Dermis blood vessel endothelial cell (primary cell): Measurements from ENCODE around the gene GJA3. TPM values are rescaled to one million over a fixed set of nuclear protein-coding genes. Genes with fewer than 3 reads are reported as not detected.

Experiments
- DNase-seq: peaks from one replicate; pipeline ENCODE4 v3.0.0; 2010
- total RNA-seq: library from RNA; depleted of rRNA; stranded (reverse); fragments of >200 nt; gene quantifications from 2 replicates; pipeline ENCODE4 v1.2.3, GENCODE V29; 2014

The GJA3 gene
- total RNA-seq, 1 donor from 2014 or later: not detected

GRCh38 chr13:20127562-20128458 is 33.0 kb downstream of the GJA3 start:
- peak; percentile 48 for DNase-seq

DNA sequence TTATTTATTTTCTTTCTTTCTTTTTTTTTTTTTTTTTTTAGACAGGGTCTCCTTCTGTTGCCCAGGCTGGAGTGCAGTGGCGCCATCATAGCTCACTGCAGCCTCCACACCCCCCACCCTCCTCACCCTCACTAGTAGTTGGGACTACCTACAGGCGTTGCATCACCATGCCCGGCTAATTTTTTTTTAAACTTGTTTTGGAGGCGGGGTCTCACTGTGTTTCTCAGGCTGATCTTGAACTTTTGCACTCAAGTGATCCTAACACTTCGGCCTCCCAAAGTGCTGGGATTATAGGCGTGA is 33.6 kb downstream of the GJA3 start:
- no peak for DNase-seq

GRCh38 chr13:20126541-20127261 is 34.2 kb downstream of the GJA3 start:
- no peak for DNase-seq

- DNase-seq: no peak
Observed at GRCh38 chr13:20125783-20126165, 35.1 kb downstream of the GJA3 start.

DNA sequence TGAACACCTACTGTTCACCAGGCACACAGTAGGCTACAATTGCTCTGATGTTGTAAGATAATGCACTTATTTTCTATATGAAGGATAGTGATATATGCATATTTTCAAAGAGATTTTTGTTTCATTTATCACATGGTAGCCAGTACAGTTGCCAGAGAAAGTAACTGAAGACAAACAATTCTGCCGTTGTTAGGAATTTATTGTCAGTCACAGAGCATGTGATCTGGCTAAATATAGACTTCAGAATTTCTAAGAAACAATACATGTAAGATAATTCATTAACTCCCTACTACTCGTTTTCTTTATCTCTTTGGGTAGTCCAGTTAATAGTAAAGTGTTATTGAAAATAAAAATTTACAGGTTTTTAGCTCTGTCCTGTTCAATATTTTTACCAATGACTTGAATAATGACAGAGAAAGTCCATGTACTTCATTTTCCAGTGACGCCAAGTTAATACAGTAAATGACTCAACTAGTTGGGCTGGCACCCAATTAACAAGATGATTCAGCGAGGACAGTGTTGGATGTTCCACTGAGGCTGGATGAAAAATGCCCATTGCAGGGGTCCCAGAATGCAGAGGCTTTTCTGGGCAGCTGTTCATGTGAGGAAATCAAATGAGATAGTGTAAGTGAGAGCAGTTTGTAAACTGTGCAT is 35.6 kb downstream of the GJA3 start:
- DNase-seq: peak; percentile 40

DNA sequence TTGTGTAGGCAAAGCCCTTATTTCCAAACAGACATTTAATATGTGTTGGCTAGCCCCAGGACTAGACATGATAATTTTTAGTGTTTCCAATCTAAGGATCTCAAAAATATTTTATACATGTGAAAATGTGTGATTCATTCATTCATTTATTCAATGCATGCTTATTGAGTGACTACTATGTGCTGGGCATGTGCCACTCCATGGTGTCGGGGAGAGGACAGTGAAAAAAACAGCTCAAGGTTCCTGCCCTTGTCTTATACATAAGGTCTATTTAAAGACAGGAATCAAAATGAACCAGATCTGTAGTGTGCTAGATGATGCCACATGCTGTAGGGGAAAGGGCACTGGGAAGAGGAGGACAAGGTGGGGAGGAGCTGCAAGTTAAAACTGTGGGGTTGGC is 36.5 kb downstream of the GJA3 start:
- DNase-seq: no peak

- DNase-seq: no peak
Observed at GRCh38 chr13:20121159-20121525, 39.7 kb downstream of the GJA3 start.

GRCh38 chr13:20119960-20120359 is 40.9 kb downstream of the GJA3 start:
- DNase-seq: no peak

DNA sequence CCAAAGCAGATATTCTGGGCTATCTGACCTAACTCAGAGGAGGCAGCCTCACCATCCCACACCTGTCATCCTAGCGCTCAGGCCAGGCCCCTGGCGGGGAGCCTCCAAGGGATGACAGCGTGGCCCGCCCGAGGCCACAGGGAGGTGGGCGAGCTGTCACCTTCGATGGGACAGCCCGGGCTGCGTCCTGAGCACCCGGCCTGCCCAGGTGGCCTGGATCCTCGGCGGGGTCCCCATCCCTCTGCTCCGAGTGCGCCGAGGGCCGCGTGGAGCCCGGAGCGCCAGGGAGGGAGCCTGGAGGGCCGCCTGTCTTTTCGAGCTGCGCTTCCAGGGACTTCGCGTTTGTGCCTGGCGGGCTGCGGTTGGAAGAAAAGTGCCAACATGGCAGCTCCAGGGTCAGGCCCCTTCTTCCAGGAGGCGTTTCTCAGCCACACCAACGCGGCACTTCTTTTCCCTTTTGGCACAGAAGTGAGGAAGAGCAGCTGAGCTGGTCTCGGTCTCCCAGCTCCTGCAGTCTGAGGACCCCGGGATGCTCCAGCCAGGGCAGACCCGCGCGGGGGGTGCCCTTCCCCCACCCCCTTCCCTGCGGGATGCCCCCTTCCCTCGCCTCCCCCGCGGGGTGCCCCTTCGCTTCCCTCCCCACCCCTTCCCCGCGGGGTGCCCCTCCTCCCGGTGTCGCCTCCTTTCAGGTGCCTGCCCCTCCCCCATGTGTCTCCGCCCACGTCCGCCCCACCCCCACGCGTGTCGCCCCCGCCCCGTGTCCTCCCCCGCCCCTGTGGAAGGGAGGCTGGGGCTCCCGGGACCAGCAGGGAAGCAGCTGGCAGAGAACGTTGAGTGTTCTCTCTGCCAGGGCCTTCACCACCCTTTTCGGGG is 42.3 kb downstream of the GJA3 start:
- DNase-seq: peak; percentile 42

GRCh38 chr13:20116213-20116612 is 44.6 kb downstream of the GJA3 start:
- DNase-seq: no peak

DNA sequence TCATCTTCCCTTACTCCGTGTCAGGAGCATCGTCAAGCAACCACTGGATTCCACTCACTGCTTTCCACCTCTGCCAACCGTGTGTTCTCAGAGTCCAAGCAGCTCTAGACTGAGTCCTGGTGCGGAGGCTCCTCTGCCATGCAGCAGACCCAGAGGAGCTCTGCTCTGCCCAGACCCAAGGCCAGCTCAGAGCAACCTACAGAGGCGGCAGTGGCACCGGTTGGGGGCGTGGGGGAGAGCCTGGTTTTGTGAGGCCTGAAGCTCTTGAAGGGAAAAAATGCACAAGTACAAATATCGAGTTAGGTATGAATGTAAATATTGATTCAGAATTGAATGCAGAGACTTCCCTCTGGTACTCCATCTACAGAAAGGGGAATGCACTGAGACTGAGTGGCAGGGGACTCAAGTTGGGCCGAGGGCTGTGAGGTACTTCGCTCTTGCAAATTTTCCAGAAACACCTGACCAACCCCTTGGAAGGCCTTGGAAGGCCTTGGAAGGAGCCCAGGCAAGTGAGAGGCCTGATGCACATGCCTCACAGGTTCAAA is 46.7 kb downstream of the GJA3 start:
- no peak for DNase-seq

DNA sequence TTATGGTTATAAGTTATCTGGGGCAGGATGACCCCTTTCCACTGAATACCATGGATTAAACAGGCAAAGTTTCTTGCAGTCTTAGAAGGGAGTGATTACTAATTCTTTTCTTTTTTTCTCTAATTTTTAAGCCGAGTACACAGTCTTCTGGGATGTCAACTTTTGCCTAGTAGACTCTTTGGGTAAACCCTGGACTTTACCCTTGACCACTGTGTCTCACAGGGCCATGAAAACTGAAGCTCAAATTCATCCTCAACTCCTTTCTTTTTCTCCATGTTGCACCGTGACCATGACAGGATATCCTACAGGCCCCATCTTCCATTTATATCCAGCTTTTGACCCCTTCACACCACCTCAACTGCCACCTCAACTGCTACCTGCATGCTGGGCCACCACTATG is 51.8 kb downstream of the GJA3 start:
- no peak for DNase-seq

GRCh38 chr13:20106742-20107141 is 54.1 kb downstream of the GJA3 start:
- DNase-seq: no peak

DNA sequence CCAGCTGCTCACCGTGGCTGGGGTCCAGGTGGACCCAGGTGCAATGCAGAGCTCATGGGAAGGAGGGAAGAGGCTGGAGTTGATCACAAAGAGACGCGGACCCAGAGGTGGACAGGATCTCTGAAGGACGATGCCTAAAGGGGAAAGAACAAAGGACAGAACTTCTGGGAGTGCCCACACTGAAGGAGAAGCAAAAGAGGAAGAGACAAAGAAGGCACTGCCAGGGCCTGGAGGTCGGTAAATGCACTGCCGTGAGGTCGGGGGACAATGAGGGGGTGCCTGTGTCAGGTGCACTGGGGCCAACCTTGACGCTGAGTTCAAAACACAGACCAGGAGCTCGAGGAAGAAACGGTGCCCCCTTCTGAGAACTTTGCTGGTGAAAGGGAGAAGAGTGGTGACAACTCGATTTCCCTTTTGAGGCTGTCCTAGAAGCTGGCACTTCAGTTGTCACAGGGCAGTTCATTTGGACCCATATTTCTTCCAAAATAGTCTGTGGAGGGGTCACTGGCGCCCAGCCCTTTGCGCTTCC is 55.6 kb downstream of the GJA3 start:
- no peak for DNase-seq

DNA sequence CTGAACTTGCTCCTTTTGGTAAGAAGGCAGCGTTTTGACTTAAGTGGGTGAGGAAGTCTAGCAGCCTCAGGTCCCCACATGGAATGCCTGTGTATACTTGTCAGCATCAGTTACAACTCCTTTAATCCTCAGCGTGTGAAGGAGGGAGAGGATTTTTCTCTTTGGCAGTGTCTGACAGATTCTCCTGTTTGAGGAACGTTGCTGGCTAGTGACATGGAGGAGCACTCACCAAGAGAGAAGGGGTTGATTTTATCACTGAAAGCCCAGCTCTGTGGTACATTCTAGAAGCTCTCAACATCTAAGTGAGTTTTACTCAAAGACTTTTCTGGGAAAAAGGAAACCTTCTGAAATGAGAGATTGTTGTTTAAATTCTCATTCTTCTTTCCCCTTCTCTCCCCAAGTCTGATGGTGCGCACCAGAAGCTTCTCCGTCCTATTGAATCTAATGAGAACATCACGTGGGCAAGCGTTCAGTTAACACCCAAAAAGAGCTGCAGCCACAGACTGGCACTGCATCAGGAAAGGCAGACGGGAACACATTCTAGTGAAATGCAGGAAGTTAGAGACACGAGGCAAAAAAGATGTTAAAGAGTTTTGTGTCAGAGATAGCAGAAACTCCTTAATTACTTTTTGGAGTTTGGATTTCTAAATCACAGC is 58.2 kb downstream of the GJA3 start:
- no peak for DNase-seq

GRCh38 chr13:20101467-20102316 is 59.2 kb downstream of the GJA3 start:
- no peak for DNase-seq

- no peak for DNase-seq
Observed at GRCh38 chr13:20099319-20099718, 61.5 kb downstream of the GJA3 start.

- DNase-seq: no peak
Observed at GRCh38 chr13:20093951-20094350, 66.9 kb downstream of the GJA3 start.

DNA sequence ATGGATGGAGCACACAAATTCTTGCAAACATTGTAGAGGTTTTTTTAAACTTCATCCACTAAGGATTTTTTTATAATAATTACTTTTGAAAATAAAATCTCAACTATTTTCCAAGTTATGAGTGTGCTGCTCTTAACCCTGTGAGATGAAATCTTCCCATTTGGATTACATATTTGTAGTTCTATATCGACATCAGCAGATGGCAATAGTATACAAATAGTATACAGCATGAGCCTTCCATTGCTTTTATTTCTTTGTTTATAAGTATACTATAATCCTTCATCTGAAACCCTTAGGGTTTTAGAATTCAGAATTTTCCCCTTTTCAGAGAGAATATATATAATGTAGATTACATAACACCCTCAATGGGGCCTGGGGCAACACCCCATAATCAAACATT is 70.5 kb downstream of the GJA3 start:
- DNase-seq: no peak
